Mucosa of stomach (tissue), 1 donor: ENCODE data around the gene NUP210L.

ENCODE experiments used
- H3K27me3 ChIP-seq: one replicate; pipeline ENCODE4 v1.7.0; 2013; ENCODE audit warnings: mild to moderate bottlenecking, low read length; ENCODE audit not compliant: control insufficient read depth, insufficient read depth
- H3K36me3 ChIP-seq: one replicate; pipeline ENCODE4 v1.7.0; 2013; ENCODE audit warnings: low read length; ENCODE audit not compliant: control insufficient read depth, insufficient read depth
- H3K4me1 ChIP-seq: one replicate; pipeline ENCODE4 v1.7.0; 2013; ENCODE audit warnings: mild to moderate bottlenecking, low read length; ENCODE audit not compliant: control insufficient read depth, insufficient read depth
- H3K4me3 ChIP-seq: one replicate; pipeline ENCODE4 v1.7.0; 2013; ENCODE audit warnings: low read length
- H3K9ac ChIP-seq: one replicate; pipeline ENCODE4 v1.7.0; 2013; ENCODE audit warnings: mild to moderate bottlenecking, low read length, moderate library complexity
- H3K9me3 ChIP-seq: one replicate; pipeline ENCODE4 v1.7.0; 2013; ENCODE audit warnings: mild to moderate bottlenecking, low read length, moderate library complexity; ENCODE audit not compliant: control insufficient read depth
- donor health status: Pancreatic carcinoma.

The NUP210L gene

DNA sequence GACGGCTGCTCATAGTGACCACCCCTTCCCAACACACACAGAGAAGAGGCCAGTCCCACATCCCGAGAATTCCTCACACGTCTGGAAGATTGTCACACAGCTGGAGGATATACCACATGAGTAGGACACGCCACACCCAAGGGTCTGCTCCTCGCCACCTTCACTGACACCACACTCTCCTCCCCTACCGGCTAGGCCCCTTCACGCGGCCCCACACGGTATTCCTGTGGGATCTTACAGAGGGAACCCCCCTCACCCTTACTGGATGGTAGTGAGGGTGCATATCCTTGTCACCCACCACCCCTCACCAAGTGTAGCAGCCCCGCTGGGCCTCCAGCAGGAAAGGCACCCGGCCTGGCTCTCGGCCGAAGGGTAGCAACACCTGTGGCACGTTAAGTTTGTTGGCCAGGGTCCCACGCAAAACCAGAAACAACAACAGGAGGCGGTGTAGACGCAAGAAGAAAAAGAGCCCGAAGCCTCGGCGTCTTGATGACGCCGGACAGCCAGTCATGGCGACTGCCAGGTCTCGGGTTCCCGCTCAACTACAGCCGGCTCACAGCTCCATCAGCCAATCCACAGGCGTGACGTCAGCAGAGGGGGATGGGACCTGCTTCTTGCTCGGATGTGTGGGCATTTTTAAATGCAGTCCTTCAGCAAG lies at the start of gene NUP210L:
TSS of gene NUP210L (minus strand) at position 540 of the 658 bp plus-strand sequence.
- Histone ChIP-seq H3K4me1 (peaks cover 23% of the 10 kb centered on the region), H3K36me3 (no peaks in the 10 kb centered on the region), H3K9ac (no peak within 1 kb of the TSS), H3K27me3 (no peaks in the 10 kb centered on the region), H3K9me3 (no peaks in the 10 kb centered on the region), H3K4me3 (no peak within 1 kb of the TSS)

DNA sequence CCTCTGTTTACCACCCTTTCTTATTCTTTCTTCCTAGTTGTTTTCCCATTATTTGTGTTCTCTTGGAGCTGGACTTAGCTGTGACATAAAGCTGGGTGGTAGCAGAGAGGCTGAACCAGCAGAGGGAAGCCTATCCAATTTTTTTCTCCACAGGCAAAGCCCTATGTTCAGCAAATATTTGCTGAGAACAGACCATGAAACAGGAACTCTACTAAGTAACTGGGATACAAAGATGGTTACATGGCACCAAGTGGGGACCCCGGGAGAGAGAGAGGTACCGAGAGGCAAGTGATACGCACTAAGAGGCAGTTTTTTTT lies 44.6 kb upstream of the NUP210L start:
- no peaks in the 10 kb centered on the region for H3K4me1 ChIP-seq
- H3K27me3 ChIP-seq = no peaks in the 10 kb centered on the region
- H3K4me3 ChIP-seq = no peak overlapping the region
- no peaks in the 10 kb centered on the region for H3K36me3 ChIP-seq
- no peak overlapping the region for H3K9ac ChIP-seq
- no peaks in the 10 kb centered on the region for H3K9me3 ChIP-seq

DNA sequence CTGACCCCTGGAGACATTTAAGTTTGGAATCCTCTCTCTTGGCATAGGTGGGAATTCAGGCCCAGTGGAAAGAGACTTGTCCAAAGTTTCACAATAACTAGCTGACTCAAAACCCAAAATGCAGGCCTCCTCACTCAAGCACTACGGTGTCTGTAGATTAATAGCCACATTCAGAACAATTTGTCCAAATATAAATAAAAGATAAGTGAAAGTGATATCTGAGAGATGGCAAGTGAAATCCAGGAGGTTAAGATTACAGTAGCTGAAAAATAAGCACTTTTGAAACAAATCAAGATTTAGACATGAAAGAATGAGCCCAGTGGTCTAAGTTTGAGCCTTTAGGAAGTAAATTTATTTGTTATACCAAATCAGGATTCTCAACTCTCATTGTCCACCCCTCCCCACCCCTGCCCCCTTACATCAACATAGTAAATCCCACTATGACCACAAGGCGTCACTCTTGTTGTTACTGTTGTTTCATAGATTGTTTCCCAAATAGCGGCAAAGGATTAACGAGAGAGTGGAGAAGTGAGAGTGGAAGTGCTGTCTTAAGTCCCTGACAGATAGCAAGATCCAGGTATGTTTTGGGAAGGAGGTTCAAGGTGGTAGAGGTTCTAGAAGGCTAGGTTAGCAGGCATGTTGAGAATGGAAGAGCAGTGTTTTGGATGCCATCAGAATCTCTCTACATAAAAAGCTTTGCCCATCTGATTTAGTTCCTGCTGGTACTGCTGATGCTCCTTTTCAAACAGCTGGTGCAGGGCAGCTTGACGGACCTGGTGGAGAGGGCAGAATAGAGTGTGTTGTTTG lies 44.1 kb upstream of the NUP210L start:
- peaks cover 2% of the 10 kb centered on the region for H3K27me3 ChIP-seq
- H3K9me3 ChIP-seq = no peaks in the 10 kb centered on the region
- no peaks in the 10 kb centered on the region for H3K36me3 ChIP-seq
- no peak overlapping the region for H3K9ac ChIP-seq
- no peaks in the 10 kb centered on the region for H3K4me1 ChIP-seq
- H3K4me3 ChIP-seq = no peak overlapping the region

DNA sequence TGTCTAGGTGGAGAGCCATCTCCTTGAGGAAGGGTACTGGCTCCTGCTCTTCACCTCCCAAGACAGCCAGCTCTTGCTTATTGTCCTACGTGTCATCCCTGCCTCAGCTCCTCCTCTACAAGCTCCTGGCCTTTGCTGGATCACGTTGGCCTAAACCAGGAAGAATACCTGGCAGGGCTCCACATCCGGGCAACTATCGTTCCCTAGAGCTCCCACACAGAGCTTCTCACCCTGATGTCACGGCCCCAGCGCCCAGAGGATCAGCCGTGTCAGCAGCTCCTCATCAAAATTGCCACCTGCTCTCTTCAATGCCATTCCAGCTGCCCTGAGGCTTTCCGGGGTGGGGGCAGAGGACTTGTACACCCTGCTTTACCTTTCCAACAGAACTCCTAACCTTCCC lies 38.9 kb upstream of the NUP210L start:
- Histone ChIP-seq H3K27me3 (peaks cover 21% of the 10 kb centered on the region), H3K4me1 (no peaks in the 10 kb centered on the region), H3K4me3 (no peak overlapping the region), H3K9ac (no peak overlapping the region), H3K9me3 (no peaks in the 10 kb centered on the region), H3K36me3 (no peaks in the 10 kb centered on the region)

DNA sequence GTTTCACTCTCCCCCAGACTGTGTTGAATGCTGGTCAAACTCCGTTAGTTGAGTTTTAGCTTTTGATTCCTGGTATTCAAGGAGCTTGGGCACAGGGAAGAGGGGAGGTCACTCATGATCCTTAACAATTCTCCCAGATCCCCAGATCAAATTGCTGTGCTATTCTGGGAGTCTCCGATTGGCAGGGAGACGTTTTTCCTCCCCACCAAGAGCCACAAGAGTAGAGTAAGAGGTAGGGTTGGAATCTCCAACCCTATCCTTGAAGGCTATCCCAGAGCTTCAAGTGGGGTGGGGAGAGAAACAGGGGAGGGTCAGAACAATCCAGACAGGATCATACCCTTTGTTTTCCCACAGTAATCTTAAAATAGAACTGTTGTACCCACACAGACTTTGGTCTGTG lies 37.6 kb upstream of the NUP210L start:
- Histone ChIP-seq H3K27me3 (peaks cover 21% of the 10 kb centered on the region), H3K4me3 (no peak overlapping the region), H3K36me3 (no peaks in the 10 kb centered on the region)

DNA sequence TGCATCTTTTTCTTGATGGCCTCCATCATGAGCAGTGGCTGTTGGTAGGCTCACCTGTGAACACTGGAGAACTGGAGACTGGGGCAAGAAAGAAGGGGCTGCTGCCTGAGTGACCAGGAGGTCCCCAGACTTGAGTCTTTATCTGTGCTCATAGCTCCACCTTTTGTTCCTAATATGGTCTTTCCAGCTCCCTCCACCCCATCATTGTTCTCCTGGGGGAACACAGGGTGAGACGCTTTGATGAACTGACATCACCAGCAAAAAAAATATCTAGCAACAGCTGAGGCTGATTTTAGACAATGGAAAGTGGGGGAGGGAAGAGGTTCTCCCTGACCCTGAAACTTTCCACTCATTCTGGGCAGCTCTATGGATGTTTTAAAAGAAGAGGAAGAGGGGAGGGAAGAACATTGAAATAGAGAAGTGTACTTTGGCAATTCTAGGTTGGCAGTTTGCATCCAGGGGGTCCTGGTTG lies 37.2 kb upstream of the NUP210L start, which contains the start of gene TPM3:
TSS of gene TPM3 (minus strand) at position 111 of the 472 bp plus-strand sequence. CDS start at position 29, 82 bp downstream.
- Histone ChIP-seq H3K36me3 (no peaks in the 10 kb centered on the region), H3K4me1 (peaks cover 10% of the 10 kb centered on the region), H3K4me3 (no peak within 1 kb of the TSS), H3K9ac (no peak within 1 kb of the TSS), H3K9me3 (no peaks in the 10 kb centered on the region), H3K27me3 (peaks cover 21% of the 10 kb centered on the region)

More for the DNA sequence above, 37.6 kb upstream of the NUP210L start:
- Histone ChIP-seq H3K9ac (no peak overlapping the region), H3K4me1 (peaks cover 6% of the 10 kb centered on the region), H3K9me3 (no peaks in the 10 kb centered on the region)

DNA sequence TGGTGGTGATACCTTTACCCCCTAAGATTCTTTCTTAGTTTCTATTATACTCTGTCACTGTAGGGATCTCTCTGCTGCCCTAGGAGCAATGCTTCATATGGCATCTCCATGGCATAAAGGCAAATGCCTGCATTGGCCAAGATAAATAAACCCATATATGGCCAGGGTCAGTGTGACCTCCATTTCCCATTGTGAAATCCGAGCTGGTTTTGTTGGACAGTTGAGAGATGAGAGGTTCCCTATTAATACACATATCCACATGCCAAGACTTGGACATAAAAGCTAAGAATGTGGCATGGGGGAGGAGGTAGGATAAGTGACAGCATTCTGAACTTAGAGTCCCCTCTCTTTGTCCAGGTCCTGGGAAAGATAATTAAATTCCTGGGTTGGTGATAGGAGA lies 35.7 kb upstream of the NUP210L start:
- Histone ChIP-seq H3K27me3 (peaks cover 21% of the 10 kb centered on the region), H3K9ac (no peak overlapping the region), H3K36me3 (no peaks in the 10 kb centered on the region), H3K4me1 (peaks cover 18% of the 10 kb centered on the region), H3K4me3 (no peak overlapping the region), H3K9me3 (no peaks in the 10 kb centered on the region)

DNA sequence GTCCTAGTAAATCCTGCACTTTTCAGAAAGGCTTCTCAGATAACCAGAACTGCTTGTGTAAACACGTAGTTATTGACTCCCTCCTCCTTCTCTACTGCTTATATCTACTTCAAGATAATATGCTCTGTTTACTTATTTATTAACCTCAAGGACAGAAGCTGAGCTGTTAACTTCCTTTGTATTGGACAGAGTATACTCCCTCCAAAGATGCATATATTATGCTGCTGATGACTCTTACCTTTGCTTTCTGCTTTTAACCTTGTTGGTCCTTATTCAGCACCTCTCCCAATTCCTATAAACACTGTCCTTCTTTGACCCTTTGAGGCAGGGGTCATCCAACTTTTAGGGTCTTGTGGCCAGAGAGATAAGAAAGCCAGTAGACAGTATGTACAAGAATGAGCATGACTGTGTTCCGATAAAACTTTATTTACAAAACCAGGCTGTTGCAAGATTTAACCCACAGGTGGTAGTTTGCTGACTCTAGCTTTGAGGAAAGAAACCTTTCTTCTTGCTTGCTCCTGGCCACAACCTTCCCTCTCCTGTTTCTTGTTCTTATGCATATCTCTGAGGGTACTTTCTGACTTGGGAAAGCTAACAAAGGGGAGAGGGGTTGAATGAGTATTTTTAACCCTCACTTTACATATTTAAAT lies 32.1 kb upstream of the NUP210L start:
- H3K4me1 ChIP-seq = peaks cover 24% of the 10 kb centered on the region
- H3K27me3 ChIP-seq = peaks cover 5% of the 10 kb centered on the region
- no peak overlapping the region for H3K9ac ChIP-seq
- H3K9me3 ChIP-seq = no peaks in the 10 kb centered on the region
- no peaks in the 10 kb centered on the region for H3K36me3 ChIP-seq
- H3K4me3 ChIP-seq = no peak overlapping the region

DNA sequence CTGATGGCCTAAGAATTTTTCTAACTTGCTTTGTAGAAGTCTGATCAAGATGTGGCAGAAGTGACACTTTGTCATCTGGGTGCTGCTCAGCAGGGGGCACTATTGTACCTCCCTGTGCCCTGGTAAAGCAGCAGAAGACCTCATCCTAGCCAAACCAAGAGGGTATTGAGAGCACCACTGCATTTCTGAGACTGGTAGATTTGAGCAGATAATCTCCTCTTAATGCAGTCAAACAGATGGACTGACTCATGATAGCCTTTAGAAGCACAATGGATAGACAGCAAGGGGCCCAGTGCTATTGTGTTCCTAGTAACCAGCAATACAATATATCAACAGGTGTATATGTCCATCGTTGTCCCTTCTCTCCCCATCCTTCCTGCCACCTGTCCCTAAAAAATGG lies 31.3 kb upstream of the NUP210L start:
- no peaks in the 10 kb centered on the region for H3K9me3 ChIP-seq
- H3K4me1 ChIP-seq = peaks cover 27% of the 10 kb centered on the region
- H3K27me3 ChIP-seq = no peaks in the 10 kb centered on the region
- no peak overlapping the region for H3K4me3 ChIP-seq
- no peak overlapping the region for H3K9ac ChIP-seq
- no peaks in the 10 kb centered on the region for H3K36me3 ChIP-seq

DNA sequence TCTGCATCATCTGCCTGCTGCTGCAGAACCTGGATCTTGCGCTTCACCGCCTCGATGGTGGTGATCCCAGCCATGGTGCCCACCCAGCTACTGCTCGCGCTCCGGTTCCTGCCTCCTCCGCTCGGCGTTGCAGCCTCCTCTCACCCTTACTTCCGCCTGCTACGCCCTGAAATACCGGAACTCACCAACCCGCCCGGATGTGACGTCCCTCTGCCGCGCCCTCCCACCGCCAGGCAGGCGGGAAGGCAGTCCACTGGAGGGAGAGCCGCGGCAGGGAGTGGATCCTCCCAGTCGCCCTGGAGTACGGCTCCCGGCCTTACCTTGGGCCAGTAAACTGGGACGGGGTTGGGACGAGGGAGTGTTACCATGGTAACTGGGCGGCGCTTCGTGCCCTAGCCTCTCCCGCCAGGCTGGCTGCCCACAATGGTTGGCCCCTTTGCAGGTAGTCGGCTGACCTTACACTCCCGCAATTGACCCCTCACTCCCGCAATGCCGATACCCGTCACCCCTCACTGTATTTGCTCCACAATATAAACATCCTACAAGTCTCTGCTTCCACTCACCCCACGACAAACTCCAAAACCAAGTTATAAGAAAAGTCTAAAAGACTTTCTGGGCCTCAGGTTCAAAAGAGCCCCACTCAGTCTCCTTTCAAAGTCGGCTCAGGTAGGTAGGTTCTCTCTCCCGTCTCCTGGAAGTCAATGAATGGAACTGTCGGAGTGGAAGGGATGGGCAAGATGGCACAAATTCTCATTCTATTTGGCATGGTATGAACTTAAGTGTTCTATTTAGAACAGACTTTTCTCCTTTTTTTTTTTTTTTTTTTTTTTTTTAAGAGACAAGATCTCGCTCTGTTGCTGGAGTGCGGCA lies 28.4 kb upstream of the NUP210L start:
- Histone ChIP-seq H3K36me3 (no peaks in the 10 kb centered on the region), H3K4me1 (peaks cover 54% of the 10 kb centered on the region), H3K4me3 (peak overlapping the region; percentile 94), H3K9me3 (no peaks in the 10 kb centered on the region), H3K27me3 (no peaks in the 10 kb centered on the region), H3K9ac (peak overlapping the region; percentile 85)

DNA sequence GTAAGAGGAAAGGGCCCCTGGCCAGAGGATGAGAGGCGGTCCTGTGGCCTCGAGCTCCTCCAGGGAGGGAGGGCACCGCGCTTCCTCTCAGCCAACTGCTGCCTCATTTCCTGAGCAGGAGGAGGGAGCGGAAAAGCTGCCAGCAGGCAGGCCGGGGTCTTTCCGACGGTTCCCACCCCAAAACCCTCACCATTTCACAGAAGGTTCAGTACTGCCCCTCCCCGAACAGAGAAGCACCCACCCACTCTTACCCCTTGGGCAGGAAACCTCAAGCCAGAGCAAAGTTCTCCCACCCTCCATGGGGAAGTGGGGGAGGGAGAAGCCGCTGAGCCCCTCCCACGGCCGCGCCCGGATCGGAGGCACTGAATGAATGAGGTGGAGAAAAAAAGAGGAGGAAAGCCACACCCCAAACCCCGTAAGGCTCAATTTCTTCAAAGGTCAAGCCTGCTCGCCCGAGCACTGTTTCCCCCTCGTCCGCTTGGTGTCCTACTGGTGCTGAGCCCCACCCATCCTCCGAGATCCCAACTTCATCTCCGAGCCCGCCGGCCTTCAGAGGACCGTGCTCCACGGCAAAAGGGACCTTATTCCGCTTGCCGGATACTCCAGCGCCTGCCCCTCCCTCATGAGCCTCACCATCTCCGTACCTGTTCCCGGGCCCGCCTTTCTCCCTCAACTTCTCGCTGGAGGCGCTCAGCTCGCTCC lies 27.6 kb upstream of the NUP210L start:
- peak overlapping the region; percentile 85 for H3K9ac ChIP-seq
- H3K4me3 ChIP-seq = peak overlapping the region; percentile 94
- H3K36me3 ChIP-seq = peaks cover 6% of the 10 kb centered on the region
- no peaks in the 10 kb centered on the region for H3K27me3 ChIP-seq
- no peaks in the 10 kb centered on the region for H3K9me3 ChIP-seq
- H3K4me1 ChIP-seq = peaks cover 56% of the 10 kb centered on the region
